ENCODE data around the gene ADAMTS19.

- TF ChIP-seq CTCF (IDR thresholded peaks at IDR 0.05) = no peak
- TF ChIP-seq EP300 (IDR thresholded peaks at IDR 0.05) = no peak
- TF ChIP-seq POLR2A (IDR thresholded peaks at IDR 0.05) = no peak
Observed at GRCh38 chr5:129476751-129477150, 16.7 kb downstream of the ADAMTS19 start.

Measured in tibial nerve (tissue), 4 donors.